Activated T-cell treated with anti-CD3 and anti-CD28 coated beads for 1 hour (primary cell): Measurements from ENCODE around the gene SLX1A.
"Not testable (repeated sequence)": the region's sequence is repeated elsewhere in the genome, so short reads cannot be mapped to it uniquely, and the experiment has no call there.

Experiments used
- DNase-seq: peaks from one replicate; pipeline ENCODE4 v3.0.0-alpha.2; 2020; ENCODE audit warnings: low read depth

The SLX1A gene

GRCh38 chr16:30184096-30184890 lies 9.4 kb upstream of the SLX1A start:
- DNase-seq = peak; percentile 69

- DNase-seq = peak; percentile 30
These were observed 8.6 kb upstream of the SLX1A start for GRCh38 chr16:30184891-30185682.

- peak; percentile 71 for DNase-seq
These were observed 7.8 kb upstream of the SLX1A start for GRCh38 chr16:30185683-30186421.

DNA sequence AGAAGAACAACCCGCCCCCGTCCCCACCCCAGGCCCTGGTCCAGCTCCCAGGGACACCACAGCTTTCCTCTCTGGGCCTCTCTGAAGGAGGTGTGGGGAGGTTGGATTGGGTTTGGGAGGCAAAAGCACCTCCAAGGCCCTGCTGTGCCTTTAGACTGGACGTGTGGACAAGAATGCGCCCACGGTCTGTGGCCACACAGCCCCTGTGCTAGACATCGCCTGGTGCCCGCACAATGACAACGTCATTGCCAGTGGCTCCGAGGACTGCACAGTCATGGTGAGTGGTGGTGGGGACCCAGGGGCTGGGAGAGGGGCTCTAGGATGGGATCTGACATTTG lies 7.3 kb upstream of the SLX1A start:
- peak; percentile 22 for DNase-seq

DNA sequence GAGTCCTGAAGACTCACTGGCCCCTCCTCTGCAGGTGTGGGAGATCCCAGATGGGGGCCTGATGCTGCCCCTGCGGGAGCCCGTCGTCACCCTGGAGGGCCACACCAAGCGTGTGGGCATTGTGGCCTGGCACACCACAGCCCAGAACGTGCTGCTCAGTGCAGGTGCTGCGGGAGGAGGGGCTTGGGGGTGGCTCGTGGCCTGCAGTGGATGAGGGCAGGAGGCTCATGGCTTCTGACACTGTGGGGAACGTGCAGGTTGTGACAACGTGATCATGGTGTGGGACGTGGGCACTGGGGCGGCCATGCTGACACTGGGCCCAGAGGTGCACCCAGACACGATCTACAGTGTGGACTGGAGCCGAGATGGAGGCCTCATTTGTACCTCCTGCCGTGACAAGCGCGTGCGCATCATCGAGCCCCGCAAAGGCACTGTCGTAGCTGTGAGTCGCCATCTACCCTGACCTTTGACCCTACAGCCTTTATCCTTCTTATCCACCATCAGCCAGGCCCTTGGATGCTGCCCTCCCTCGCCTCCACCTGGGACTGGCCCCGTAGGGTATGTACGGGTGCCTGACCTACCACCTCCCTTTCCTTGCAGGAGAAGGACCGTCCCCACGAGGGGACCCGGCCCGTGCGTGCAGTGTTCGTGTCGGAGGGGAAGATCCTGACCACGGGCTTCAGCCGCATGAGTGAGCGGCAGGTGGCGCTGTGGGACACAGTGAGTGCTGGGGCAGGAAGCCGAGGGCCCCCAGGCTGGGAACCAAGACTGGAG lies 6.7 kb upstream of the SLX1A start:
- DNase-seq = peak; percentile 92

- DNase-seq = no peak
These were observed 6.2 kb upstream of the SLX1A start for GRCh38 chr16:30187556-30187865.

- no peak for DNase-seq
These were observed 5.6 kb upstream of the SLX1A start for GRCh38 chr16:30187971-30188561.

DNA sequence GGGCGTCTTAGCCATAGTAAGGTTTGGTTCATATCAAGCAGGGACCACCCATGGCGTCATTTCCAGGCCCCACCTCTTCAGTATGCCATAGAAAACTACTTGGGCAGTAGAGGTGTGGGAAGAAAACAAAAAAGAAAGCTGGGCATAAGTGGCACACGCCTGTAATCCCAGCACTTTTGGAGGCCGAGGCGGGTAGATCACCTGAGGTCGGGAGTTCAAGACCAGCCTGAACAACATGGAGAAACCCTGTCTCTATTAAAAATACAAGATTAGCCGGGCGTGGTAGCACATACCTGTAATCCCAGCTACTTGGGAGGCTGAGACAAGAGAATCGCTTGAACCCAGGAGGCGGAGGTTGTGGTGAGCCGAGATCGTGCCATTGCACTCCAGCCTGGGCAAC lies 2.5 kb upstream of the SLX1A start:
- not testable (repeated sequence) for DNase-seq

- not testable (repeated sequence) for DNase-seq
These were observed 577 bp upstream of the SLX1A start for GRCh38 chr16:30193098-30193497.

DNA sequence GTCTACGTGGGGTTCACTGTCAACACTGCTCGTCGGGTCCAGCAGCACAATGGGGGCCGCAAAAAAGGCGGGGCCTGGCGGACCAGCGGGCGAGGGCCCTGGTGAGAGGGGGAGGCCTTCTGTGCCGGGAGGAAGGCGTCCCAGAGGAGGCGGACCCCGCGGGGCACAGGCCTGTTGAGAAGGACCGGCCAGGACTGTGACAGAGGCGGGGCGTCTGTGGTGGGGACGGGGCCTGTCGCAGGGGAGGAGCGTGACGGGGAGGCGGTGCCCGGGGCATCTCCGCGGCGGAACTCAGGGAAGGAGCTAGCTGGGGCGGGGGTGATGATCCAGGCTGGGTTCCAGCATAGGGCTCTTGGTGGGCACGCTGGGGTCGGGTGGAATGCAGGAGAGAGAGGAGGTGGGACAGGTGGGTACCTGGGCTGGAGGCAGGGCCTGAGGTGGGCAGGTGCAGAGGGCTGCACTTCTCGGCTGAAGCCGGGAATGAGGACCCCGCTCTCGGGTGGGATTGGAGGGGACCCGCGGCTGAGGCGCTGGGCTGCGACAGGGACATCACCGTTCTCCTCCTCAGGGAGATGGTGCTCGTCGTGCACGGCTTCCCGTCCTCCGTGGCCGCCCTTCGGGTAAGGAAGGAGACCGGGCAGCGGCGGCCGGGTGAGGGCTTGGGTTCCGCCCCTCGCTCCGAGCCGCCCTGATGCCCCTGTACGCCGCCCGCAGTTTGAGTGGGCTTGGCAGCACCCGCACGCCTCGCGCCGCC lies 674 bp downstream of the SLX1A start:
- not testable (repeated sequence) for DNase-seq

DNA sequence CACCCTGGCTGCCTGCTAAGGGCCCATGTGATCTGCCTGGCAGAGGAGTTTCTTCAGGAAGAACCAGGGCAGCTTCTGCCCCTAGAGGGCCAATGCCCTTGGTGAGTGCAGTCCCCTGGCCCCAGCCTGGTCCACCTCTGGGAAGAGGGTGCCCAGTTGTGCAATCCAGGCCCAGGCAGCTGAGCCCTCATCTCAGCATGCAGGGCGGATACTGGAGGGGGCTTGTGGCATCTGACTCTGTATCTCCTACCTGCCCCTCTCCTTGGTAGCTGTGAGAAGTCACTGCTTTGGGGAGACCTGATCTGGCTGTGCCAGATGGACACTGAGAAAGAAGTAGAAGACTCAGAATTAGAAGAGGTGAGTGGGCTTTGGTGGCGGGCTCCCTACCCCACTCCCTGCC lies 3.3 kb downstream of the SLX1A start:
- not testable (repeated sequence) for DNase-seq

- not testable (repeated sequence) for DNase-seq
These were observed 5.4 kb downstream of the SLX1A start, which contains the start of gene SULT1A3 for GRCh38 chr16:30199049-30199448. Gene SULT1A3, plus strand, starts transcription at chr16:30199255. Its CDS starts 1,474 bp downstream, at chr16:30200729.

DNA sequence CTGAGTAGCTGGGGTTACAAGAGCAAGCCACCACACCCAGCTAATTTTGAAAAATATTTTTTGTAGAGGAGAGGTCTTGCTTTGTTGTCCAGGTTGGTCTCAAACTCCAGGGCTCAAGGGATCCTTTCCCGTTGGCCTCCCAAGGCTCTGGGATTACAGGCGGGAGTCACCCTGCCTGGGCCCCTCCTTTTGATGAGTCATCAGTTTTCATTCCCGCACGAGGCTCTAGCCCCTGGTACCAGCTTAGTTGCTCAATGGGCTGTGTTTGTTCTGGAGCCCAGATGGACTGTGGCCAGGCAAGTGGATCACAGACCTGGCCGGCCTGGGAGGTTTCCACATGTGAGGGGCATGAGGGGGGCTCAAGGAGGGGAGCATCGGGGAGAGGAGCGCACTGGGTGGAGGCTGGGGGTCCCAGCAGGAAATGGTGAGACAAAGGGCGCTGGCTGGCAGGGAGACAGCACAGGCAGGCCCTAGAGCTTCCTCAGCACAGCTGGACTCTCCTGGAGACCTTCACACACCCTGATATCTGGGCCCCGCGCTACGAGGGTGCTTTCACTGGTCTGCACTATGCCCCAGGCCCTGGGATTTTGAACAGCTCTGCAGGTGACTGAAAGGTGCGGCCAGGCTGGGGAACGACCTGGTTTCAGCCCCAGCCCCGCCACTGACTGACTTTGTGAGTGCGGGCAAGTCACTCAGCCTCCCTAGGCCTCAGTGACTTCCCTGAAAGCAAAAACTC lies 6.1 kb downstream of the SLX1A start:
- not testable (repeated sequence) for DNase-seq

DNA sequence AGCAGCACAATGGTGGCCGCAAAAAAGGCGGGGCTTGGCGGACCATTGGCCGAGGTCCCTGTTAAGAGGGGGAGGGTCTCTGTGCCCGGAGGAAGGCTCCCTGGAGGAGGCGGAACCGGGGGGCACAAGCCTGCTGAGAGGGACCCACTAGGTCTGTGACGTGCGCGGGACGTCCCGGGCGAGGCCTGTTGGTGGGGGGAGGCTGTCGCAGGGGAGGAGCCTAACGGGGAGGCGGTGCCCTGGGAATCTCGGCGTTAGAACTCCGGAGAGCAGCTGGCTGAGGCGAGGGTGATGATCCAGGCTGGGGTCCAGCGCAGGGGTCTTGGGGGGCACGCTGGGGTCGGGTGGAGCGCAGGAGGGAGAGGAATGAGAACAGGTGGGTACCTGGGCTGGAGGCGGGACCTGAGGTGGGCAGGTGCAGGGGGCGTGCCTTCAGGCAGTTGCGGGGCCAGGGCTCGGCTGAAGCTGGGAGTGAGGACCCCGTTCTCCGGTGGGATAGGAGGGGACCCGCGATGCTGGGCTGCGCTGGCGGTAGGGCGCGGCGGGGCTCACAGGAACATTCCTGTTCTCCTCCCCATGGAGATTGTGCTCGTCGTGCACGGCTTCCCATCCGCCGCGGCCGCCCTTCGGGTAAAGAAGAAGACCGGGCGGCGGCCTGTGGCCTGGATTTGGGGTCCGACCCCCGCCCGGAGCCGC lies 12.0 kb downstream of the SLX1A start:
- not testable (repeated sequence) for DNase-seq

DNA sequence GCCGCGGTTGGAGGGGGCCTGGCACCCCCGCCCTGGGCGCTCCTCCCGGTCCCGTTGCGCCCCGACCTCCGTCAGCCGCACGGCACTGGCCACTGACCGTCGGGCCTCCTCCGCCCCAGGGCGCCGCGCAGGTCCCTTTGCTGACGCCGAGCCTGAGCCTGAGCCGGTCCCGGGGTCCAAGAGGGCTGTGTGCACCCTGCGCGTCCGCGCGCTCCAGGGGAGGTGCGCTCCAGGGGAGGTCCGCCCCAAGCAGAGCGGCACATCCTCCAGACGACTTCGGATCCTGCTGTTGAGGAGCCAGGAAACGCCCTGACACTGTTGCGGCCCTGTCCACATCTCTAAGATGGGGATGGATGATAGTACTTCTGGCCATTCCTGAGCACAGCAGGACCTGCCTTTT lies 12.6 kb downstream of the SLX1A start:
- DNase-seq = not testable (repeated sequence)

DNA sequence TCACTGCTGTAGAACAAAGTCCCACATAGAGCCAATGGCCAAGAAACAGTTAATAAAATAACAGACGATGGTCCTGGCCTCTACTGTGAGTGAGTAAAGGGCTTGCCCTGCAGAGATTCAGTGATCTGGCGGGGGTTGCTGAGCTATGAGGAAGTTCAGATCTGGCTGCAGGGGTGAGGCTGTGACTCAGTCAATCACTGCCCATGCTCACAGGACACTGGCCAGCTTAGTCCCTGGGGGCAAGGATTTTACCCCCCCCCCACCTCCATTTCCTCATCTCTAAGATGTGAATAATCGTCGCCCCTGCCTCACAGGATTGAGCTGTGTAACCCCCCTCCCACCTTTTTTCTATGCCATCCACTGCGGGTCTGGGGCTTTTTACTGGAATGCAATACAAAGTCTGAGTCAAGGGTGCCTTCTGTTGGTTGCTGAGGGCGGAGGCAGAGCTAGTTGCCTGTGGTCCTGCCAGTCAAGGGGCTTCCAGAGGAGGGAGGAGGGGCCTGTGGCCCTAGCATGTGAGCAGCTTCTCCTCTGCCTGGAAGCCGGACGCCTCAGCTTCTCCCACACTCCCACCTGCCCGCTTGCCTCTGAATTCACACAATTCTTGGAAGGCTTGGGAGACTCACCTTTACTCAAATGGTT lies 13.5 kb downstream of the SLX1A start:
- DNase-seq = not testable (repeated sequence)

DNA sequence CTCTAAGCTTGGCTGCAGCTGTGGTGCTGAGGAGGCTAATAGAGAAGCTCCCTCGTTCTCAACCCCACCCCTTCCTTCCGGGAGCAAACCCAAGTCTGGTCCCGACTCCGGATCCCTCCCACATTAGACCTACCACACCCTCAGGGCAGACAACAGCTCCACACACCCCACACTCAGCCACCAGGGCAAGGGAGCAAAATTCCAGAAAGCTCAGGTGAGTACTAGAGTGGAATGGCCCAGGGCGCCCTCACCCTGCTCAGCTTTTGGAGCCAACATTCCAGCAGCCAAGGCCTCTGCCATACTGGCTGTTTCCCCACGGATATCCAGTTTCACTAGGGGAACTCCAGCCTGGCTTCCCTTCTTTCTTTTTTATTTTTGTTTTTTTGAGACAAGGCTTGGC lies 15.4 kb downstream of the SLX1A start:
- DNase-seq = not testable (repeated sequence)

DNA sequence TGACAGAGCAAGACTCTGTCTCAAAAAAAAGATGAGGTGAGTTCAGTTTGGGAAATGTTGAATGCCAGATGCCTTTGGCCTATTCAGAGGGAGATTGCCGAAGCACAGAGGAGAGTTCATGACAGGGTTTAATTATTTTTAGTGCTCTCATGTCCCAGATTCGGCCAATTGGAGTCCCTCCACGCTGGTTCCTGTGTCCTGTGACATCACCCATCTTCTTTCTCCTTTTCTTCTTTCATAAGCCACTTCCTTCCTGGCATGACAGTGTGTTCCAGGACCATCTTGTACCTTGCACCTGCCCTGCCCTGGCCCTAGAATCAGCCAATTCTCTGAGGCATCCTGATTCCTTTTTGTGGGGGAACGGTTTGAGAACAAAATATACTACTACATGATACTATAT lies 17.7 kb downstream of the SLX1A start:
- DNase-seq = not testable (repeated sequence)

- DNase-seq = not testable (repeated sequence)
These were observed 23.4 kb downstream of the SLX1A start for GRCh38 chr16:30217082-30217481.
